HG03139 (cell line): ENCODE results near the gene PPIL6.
"Not testable (repeated sequence)": the region's sequence is repeated elsewhere in the genome, so short reads cannot be mapped to it uniquely, and the experiment has no call there.

Source experiments
- ATAC-seq: cut with Tn5 transposase; IDR thresholded peaks from one replicate; pipeline ENCODE4 v1.9.1; 2021; ENCODE audit not compliant: unreplicated experiment

PPIL6 gene

GRCh38 chr6:109369728-109370127, 70.7 kb downstream of the PPIL6 start:
- ATAC-seq, result no peak

GRCh38 chr6:109364382-109365078, 75.9 kb downstream of the PPIL6 start:
- ATAC-seq, result not testable (repeated sequence)

GRCh38 chr6:109363753-109364152, 76.7 kb downstream of the PPIL6 start:
- ATAC-seq, result no peak

- ATAC-seq, result no peak
These were observed 78.1 kb downstream of the PPIL6 start for GRCh38 chr6:109362102-109362884.

GRCh38 chr6:109360791-109361190, 79.6 kb downstream of the PPIL6 start:
- no peak for ATAC-seq

GRCh38 chr6:109360281-109360680, 80.1 kb downstream of the PPIL6 start:
- no peak for ATAC-seq

GRCh38 chr6:109359248-109359647, 81.2 kb downstream of the PPIL6 start:
- ATAC-seq, result no peak

- no peak for ATAC-seq
These were observed 82.2 kb downstream of the PPIL6 start for GRCh38 chr6:109358204-109358603.

GRCh38 chr6:109356237-109356636, 84.2 kb downstream of the PPIL6 start:
- ATAC-seq, result no peak

- ATAC-seq, result no peak
These were observed 88.9 kb downstream of the PPIL6 start for GRCh38 chr6:109351231-109352130.

- ATAC-seq, result no peak
These were observed 90.9 kb downstream of the PPIL6 start for GRCh38 chr6:109349419-109349987.

GRCh38 chr6:109348226-109348625, 92.2 kb downstream of the PPIL6 start:
- no peak for ATAC-seq

- no peak for ATAC-seq
These were observed 92.6 kb downstream of the PPIL6 start for GRCh38 chr6:109347779-109348178.

- no peak for ATAC-seq
These were observed 94.4 kb downstream of the PPIL6 start for GRCh38 chr6:109345986-109346385.

GRCh38 chr6:109344226-109344625, 96.2 kb downstream of the PPIL6 start:
- ATAC-seq, result no peak

GRCh38 chr6:109343518-109343917, 96.9 kb downstream of the PPIL6 start:
- ATAC-seq, result no peak

- no peak for ATAC-seq
These were observed 97.5 kb downstream of the PPIL6 start for GRCh38 chr6:109342911-109343310.

GRCh38 chr6:109342506-109342905, 97.9 kb downstream of the PPIL6 start:
- no peak for ATAC-seq

- ATAC-seq, result no peak
These were observed 99.6 kb downstream of the PPIL6 start for GRCh38 chr6:109340811-109341210.
